Stimulated activated CD4-positive, alpha-beta T cell treated with anti-CD3 and anti-CD28 coated beads, Interleukin-2, amount 100 ng/mL, for 4 hours (primary cell): ENCODE data around the gene OR6N2.

Source experiments
- DNase-seq: peaks from one replicate; pipeline ENCODE4 v3.0.0-alpha.2; 2020; ENCODE audit warnings: low read depth

The OR6N2 gene, protein sequence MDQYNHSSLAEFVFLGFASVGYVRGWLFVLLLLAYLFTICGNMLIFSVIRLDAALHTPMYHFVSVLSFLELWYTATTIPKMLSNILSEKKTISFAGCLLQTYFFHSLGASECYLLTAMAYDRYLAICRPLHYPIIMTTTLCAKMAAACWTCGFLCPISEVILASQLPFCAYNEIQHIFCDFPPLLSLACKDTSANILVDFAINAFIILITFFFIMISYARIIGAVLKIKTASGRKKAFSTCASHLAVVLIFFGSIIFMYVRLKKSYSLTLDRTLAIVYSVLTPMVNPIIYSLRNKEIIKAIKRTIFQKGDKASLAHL

DNA sequence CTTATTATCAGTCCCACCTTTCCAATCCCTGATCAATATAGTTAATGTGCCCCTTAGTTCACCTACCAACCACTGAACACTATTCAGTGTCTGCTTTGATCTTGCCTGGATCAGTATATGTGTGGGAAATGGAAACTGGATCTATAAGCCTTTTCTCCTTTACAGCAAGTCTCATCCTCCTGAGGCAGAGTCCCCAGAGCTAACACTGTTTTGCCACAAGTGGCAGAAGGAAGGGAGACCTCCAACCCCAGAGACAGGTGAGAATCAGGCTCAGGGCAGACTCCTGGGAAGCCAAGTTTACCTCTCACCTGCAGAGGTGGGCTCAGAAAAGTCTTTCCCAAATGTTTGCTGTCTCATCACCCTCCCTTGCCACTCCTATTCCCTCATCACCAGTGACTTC, at the start of gene OR6N2:
OR6N2 (minus strand) TSS at position 101 of the 400 bp plus-strand sequence. CDS start 3,569 bp downstream, outside the sequence.
- DNase-seq = no peak

DNA sequence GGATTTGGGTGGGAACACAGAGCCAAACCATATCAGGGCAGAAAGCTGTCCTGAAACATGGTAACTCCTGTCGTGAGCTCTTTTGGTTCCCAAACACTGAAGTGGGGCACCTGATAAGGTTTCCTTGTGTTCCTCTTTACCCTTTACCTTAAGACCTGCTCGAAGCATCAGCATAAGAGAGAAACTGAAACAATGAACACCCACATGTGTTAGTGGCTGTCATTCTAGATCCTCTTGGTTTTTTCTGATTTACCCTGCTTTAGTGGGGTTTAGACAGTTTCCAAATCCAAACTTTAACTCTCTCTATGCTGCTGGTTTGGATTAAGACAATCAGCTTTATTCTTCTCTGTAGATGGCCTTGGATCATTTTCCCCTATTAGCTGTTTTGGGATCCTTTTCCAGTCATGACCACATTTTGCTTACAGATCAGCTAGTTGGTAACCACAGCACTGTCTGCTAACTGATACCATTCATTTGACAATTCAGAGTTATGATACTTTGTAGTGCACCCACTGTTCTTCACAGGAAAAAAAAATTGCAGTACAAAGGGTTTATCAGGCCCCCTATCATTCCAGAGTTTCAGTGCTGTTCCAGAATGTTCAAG, 49.2 kb upstream of the OR6N2 start:
- no peak for DNase-seq

DNA sequence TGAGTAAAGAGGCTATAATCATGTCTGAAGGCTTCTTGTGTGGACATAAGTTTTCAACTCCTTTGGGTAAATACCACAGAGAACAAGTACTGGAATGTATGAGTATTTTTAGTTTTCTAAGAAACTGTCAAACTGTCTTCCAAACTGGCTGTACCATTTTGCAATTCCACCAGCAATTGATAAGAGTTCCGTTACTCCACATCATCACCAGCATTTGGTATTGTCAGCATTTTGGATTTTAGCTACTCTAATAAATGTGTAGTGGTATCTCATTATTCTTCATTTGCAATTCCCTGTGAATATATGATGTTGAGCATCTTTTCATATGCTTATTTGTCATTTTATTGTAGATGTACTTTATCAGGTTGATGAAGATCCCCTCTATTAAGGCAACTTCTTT, 40.7 kb upstream of the OR6N2 start:
- no peak for DNase-seq

DNA sequence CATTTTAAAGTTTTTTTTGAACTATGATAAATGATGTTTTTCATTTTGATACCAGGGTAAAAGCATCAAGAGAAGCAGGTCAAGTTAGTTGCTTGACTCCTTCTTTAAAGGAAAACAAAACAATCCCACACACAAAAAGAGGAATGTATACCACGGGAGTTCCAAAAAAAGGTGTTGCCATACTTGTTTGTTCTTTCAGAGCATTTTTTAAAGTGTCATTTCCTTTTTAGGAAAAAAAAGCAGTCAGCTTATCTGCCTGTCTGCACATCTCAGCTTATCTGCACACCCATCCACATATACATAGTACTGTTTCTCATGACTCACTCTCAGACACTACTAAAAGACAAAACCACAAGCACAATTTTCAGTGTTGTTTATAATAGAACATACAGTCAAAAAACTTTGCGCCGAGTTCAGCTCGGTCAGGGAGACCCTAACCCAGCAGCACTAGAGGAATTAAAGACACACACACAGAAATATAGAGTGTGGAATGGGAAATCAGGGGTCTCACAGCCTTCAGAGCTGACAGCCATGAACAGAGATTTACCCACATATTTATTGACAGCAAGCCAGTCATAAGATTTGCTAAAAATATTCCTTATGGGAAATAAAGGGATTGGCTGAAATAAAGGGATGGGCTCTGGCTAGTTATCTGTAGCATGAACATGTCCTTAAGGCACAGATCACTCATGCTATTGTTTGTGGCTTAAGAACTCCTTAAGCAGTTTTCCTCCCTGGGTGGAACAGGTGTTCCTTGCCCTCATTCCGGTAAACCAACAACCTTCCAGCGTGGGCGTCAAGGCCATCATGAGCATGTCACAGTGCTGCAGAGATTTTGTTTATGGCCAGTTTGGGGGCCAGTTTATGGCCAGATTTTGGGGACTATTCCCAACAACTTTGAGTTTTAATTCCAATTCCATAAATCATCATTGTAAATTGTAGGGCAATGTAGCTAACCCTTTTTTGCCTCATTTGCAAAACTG, 38.7 kb upstream of the OR6N2 start:
- no peak for DNase-seq

DNA sequence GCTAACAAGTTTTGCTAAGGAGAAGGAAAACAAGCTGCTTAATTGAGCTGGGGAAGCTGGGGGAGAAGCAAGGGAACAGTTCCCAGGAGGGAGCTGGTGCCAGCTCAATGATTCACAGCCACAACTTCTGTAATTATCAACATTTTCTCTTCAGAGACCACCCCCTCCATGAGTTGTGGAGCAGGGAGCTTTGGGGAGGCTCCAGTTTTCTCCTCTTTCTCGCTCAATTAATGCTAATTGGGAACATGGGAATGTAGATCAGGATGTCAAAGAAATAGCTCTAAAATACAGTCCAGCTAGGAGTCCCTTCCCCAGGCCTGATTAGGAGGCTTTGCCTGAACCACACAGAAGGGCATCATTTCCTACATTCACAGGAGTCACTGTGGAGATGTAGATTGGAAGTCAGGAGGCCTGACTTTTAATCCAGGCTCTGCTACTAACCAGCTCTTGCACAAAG, 38.0 kb upstream of the OR6N2 start:
- no peak for DNase-seq

DNA sequence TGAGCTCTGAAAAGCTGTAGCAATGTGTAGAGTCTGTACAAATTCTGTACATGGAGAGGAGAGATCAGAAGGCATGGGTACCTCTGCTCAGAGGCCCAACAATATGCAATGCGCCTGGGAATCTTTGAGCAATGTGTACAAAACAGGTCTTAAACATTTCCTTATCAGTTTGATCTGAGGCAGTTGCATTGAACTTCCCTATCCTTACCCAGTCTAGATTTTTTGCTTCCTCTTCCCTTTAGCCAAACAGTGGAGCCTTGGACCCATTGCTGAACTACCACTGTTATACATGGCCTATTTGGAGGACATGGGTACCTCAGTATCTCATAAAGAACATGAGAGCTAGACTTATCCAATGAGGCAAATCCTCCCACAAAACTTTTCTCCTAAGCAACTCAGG, 37.6 kb upstream of the OR6N2 start:
- no peak for DNase-seq

DNA sequence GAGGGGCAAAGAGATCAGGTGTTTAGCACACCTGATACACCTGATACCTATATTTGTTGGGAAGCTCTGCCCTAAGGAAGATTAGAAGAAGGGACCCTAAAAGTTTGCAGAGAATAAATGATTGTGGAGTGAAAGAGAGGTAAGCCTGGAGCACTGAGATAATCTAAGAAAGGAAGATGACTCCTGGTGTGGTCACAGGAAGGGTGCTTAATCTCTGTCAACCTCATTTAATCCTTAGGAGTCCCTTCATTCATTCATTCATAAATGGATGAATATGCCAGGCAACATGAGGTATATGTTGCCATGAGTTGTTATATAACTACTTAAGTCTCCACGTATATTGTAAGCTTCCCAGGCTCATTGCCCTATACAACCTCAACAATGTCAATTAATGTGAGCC, 34.0 kb upstream of the OR6N2 start:
- DNase-seq = no peak

DNA sequence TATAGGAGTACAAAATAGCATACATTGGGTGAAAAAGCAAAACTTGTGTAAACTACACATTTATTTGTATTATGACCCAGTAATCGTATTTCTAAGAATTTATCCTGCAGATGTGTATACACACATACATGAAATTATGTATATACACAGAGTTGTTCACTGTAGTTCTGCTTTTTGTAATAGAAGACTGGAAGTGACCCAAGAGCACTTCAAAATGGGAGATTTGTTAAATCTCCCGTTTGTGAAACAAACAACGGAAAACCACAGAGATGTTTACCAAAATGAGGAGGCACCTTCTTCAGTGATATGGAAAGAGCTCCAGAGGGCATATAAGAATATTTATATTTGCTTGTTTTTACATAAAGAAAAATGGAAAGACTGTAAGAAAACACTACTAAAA, 32.2 kb upstream of the OR6N2 start:
- DNase-seq = no peak

DNA sequence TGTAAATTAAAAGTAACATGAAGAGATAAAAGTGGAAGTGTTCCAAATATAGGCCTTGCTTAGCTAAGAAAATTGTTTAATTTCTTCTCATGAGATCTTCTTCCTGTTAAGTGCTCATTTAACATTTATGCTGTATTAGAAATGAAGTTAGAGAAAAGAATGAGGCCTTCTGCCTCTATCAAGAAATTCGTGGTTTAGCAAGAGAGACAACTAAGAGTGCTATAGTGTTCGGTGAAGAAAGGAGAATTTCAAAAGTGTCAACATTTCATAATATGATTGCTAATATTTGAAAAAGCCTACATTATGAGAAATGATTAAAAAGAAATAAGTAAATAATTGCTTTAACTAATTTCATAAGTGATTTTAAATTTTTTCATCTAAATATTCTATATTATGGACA, 31.3 kb upstream of the OR6N2 start:
- DNase-seq = no peak

DNA sequence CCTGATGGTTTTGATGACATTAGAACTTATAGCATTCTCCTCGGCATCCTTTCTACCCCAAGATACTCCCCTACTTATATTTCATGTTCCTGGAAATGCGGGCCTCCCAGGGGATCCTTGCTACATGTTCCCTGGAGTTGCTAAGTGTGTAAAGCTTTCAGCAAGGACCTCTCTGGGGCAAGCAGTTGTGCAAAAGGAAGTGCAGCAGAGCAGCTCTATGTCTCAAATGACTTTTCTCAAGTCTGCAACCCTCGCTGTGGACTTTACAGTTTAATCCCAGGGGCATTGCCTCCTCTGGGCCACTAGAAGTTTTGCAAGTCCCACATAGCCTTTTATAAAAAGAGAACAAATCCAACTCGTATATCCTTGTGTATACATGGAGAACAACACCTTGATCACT, 29.3 kb upstream of the OR6N2 start:
- DNase-seq = no peak

DNA sequence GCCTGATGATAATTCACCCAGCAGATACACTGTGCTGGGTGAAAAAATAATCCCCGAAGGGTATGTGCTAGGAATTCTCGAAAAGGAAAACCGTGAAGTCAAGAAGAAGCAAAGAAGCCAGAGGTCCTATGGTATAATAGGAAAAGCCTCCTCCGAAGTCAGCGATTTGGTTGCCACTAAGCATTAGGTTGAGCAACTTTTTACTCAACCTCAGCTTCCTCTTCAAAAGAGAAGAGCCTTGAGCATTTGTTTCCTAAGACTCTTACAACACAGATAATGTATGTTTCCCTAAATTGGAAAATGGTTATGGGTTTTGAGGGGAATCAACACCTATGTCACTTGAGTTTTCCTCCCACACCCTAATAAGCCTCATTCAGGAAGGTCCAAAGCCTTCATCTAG, 28.9 kb upstream of the OR6N2 start:
- DNase-seq = no peak

DNA sequence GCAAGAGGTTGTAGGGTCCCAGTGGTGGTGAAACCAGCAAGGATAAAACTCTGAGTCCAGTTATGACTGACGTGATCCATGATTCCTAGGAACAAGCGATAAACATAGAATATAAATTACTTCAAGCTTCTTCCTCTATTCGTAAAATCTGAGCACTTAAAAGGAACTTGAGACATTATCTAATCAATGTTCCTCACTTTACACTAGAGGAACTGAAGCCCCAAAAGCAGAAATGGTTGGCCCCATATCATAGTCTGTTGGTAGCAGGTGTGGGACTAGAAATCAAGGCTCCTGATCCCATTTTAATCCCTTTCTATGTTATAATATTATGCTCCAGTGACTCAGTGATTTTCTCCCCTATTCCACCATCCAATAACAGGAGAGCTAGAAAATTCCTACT, 28.3 kb upstream of the OR6N2 start:
- DNase-seq = no peak

DNA sequence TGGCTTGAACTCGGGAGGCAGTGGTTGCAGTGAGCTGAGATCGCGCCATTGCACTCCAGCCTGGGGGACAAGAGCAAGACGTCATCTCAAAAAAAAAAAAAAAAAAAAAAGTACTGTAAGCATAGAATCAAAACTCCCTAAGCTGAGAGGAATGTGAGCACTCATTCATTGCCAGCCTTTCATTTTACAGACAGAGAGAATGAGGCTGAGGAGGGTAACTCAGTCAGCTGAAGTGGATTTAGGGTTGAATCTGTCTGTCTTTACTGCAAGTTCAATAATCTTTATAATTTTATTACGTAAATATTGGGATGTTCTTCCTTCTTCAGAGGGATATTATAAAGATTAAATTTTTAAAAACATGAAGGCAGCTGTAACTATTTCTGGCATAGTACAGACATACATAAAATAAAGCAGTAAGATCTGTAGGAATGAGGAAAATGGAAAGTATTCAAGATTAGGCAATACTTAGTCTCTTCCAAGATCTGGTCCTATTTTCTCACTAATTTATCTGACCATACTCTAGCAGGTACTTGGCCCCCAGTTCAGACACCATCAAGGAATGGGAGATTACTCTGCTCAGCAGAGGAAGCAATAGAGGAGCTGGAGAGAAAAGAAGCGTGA, 26.0 kb upstream of the OR6N2 start:
- no peak for DNase-seq

DNA sequence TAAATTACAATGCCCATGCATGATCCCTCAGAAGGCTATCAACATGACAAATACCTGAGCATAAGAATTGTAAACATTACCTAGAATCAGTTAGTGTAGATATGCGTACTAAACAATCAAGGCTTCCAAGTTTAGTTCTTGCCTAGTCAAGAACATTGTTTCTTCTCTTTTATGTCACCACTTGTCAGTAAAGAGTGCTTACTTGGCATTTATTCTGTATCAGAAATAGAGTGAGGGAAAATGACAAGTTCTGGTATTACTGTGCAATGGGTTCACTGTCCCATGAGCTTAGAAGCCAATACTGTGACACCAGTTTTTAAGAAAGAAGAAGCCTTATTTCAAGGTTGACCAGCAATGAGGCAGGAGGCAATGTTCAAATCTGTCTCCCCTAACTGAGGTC, 22.7 kb upstream of the OR6N2 start:
- DNase-seq = no peak

DNA sequence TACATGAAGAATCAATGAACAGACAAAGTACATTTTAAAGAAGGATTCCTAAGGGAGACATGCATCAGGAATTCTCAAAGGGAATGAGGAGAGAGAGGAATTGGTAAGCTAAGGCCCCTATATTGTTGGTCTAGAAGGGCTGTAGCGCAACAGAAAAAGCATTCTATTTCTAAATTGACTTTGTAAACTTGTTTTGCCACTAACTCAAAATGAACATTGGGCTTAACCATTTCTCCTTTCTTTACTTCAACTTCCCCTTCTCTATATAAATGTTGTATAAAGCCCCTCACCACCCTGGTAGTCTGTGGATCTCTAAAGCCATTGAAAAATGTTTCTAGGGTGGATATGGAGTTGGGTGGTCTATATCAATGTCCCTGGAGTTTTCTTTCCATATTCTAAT, 20.4 kb upstream of the OR6N2 start:
- DNase-seq = no peak

DNA sequence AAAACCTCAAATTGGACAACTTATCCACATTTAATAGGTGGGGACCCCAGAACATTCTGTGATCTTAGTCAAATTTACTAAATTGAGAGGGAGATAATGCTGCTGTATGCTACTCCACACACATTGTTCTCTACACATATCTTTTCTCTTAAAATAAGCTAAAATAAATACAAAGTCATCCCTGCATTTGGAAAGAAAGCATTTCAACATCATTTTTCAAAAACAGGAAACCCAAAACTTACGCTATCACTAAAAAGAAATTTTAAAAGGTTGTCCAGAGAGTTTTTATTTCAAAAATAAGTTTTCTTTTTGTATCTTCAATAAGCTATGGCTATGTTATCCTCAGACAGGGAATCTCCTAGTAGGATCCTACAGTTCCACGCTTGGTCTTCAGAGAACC, 19.5 kb upstream of the OR6N2 start:
- no peak for DNase-seq

DNA sequence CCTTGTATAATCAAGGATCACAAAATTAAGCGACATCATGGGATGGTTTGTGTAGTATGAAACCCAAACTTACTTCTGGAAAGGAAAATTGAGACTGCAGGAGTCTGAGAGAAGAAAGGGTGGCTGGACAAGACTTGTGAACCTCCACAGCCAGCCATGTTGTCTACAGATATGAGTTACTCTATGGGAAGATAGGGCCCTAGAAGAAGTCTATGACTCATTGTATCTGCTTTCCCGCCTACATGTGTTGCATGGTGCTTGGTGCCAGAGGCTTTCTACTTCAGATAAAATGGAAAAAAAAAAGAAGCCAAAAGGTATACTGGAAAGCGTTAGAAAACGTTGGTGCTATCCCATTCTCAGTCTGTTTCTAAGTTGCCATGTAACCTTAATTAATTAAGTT, 18.7 kb upstream of the OR6N2 start:
- no peak for DNase-seq

DNA sequence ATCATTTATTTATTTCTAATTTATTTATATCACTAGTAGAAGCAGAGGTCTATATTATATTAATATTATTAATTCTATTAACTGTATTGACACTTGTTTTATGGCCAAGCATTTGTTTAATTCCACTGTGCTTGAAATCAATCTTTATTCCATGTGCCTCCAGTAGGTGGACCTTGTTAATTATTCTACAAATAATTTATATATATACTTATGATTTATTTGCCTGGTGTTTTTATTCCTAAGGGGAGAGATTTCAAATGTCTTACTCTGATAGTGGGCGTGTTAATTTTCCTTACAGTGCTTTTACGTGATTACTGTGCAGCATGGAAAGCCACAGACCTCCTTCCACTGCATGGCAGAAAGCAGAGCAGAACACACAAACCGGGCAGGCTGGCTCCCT, 17.5 kb upstream of the OR6N2 start:
- DNase-seq = no peak

DNA sequence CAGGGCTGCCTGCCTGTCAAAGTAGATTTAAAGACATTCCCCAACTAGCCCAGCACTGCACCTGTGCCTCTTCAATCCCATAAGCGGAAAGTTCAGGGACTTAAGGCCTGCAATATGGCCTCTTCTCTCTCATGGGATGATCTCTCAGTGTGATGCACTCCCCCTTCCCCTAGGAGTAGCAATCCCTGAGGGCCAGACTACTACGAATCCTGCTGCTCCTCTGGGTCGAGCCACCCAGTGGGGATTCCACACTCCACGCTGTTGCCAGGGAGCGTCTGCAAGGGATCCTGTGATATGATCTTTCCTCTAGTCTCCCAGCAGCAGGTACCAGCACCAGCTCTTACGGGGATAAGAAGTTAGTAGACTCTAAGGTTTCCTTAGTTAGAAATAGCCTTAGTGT, 13.2 kb upstream of the OR6N2 start:
- no peak for DNase-seq

DNA sequence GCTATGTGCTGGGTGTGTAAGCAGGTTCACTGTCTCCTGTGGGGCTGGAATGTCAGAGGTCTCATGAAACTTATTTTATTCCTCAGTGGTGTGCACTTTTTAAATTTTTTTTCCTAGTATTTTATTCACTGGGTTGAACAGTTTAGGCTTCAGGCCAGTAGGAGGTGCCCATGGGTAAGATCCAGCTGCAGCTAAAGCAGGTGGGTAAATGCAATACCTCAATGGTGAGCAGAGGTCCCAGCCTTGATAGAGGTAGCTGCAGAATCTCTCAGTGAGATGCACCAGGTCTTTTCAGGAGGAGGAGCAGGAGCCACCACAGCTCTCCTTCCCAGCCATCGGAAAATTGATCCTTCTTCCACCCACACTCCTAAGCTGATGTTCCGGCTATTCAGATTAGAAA, 12.6 kb upstream of the OR6N2 start:
- no peak for DNase-seq

DNA sequence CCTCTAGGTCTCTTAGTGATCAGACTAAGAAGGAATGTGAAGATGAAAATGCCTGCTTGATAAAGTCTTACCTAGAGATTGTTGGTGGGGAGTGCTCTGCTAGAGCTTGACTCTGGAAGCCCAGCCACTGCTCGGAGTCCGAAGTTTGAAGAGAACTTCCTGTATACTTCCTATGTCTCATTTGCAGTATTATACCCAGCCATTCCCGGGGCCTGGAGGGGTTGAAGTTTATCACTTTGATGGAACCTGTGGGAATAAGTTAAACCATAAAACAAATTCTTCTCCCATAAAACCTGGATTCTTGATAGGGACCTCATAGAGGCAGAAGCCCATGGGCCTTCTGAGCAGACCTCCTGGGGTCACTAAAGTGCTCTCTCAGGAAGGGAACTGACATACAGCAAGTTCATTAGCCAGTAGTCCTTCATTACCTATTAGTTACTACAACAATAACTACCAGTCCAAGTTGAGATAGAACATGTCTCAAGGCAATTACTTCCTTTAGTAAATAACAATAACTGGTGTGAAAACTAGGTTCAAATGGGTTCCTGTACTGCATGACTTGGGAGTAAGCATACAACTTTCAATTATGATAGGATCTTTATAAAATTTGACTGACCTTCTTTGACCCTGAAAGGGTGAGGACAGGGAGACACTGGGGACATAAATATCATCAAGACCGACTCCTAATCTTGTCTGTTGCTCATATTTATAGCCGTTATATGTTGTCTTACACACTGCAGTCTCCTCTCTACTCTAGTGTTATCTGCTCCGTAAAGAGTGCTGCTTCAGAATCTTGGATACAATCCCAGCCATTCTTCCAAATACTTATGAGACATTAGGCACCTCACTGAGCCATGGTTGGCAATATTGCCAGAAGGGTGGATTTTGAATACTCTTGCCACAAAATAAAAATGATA, 8.8 kb downstream of the OR6N2 start, which contains the start of gene OR6N1:
OR6N1 (minus strand) TSS at position 246 of the 917 bp plus-strand sequence. CDS start 5,513 bp downstream, outside the sequence.
- DNase-seq = no peak
